ENCODE results near the gene ROR2.

DNA sequence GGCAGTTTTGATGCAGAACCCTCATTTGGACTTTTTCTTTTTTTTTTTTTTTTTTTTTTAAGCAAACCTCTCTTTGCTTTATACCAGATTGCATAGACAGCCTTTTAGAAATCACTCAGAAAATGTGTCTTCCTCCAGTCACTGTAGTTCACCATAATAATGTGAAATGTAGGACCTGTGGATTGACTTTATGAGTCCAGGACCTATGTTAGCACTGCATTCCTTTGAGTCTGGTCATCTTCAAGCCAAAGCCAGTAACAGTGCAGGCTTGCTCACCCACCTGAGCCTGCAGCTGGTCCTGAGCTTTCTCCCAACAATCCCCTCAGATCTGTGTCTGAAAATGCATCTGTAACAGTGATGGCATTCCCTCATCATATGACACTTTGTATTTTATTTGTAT, 415.7 kb downstream of the ROR2 start:
- TF ChIP-seq, protein P1, sequence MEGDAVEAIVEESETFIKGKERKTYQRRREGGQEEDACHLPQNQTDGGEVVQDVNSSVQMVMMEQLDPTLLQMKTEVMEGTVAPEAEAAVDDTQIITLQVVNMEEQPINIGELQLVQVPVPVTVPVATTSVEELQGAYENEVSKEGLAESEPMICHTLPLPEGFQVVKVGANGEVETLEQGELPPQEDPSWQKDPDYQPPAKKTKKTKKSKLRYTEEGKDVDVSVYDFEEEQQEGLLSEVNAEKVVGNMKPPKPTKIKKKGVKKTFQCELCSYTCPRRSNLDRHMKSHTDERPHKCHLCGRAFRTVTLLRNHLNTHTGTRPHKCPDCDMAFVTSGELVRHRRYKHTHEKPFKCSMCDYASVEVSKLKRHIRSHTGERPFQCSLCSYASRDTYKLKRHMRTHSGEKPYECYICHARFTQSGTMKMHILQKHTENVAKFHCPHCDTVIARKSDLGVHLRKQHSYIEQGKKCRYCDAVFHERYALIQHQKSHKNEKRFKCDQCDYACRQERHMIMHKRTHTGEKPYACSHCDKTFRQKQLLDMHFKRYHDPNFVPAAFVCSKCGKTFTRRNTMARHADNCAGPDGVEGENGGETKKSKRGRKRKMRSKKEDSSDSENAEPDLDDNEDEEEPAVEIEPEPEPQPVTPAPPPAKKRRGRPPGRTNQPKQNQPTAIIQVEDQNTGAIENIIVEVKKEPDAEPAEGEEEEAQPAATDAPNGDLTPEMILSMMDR (IDR thresholded peaks at IDR 0.05), result no peak
- no peak for TF ChIP-seq POLR2A (IDR thresholded peaks at IDR 0.05)
- TF ChIP-seq POLR2AphosphoS5 (IDR thresholded peaks at IDR 0.05), result no peak
